Measurements from ENCODE around the gene TMEM132D.

GRCh38 chr12:129127211-129127610, 776.6 kb downstream of the TMEM132D start:
- TF ChIP-seq CTCF (IDR thresholded peaks at IDR 0.05; ENCODE audit: low read length): no peak
- TF ChIP-seq EZH2 (IDR thresholded peaks at IDR 0.05; ENCODE audit: borderline replicate concordance, low read length): no peak
